DOHH2 (cell line): ENCODE data around the gene CAMK2D.

ENCODE experiments used
- EZH2phosphoT487 ChIP-seq: fragments of 200-600 bp; sonication (generic); IDR thresholded peaks from 2 replicates; pipeline ENCODE4 v1.6.1; 2017; ENCODE audit warnings: borderline replicate concordance, mild to moderate bottlenecking, antibody characterized with exemption, low read length, moderate library complexity, mixed read lengths
- TF ChIP-seq, protein P1 (sequence below): fragments of 200-600 bp; sonication (generic); IDR thresholded peaks from one replicate; pipeline ENCODE4 v1.5.1; 2014; ENCODE audit warnings: antibody characterized with exemption, mild to moderate bottlenecking, low read depth, low read length; ENCODE audit not compliant: poor library complexity, severe bottlenecking

- TF ChIP-seq, protein P1, sequence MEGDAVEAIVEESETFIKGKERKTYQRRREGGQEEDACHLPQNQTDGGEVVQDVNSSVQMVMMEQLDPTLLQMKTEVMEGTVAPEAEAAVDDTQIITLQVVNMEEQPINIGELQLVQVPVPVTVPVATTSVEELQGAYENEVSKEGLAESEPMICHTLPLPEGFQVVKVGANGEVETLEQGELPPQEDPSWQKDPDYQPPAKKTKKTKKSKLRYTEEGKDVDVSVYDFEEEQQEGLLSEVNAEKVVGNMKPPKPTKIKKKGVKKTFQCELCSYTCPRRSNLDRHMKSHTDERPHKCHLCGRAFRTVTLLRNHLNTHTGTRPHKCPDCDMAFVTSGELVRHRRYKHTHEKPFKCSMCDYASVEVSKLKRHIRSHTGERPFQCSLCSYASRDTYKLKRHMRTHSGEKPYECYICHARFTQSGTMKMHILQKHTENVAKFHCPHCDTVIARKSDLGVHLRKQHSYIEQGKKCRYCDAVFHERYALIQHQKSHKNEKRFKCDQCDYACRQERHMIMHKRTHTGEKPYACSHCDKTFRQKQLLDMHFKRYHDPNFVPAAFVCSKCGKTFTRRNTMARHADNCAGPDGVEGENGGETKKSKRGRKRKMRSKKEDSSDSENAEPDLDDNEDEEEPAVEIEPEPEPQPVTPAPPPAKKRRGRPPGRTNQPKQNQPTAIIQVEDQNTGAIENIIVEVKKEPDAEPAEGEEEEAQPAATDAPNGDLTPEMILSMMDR: no peak
- no peak for TF ChIP-seq EZH2phosphoT487
Observed at GRCh38 chr4:113801882-113802281, 40.3 kb upstream of the CAMK2D start.
